Coronary artery (tissue), 2 donors: ENCODE data around the gene MCM5.
"Not testable (repeated sequence)": the region's sequence is repeated elsewhere in the genome, so short reads cannot be mapped to it uniquely, and the experiment has no call there.

Experiments used
- DNase-seq: peaks from one replicate; pipeline ENCODE4 v3.0.0-alpha.2; 2017; ENCODE audit warnings: low spot score
- H3K27ac ChIP-seq, 2 donors: fragments of 200-600 bp; sonication (generic); one replicate each; pipeline ENCODE4 v1.5.1; 2016 to 2019
- H3K4me3 ChIP-seq: fragments of 200-600 bp; sonication (generic); 2 replicates; pipeline ENCODE4 v1.5.1; 2016; ENCODE audit warnings: mild to moderate bottlenecking, moderate library complexity
- CTCF ChIP-seq: fragments of 200-600 bp; sonication (generic); IDR thresholded peaks from one replicate; pipeline ENCODE4 v1.5.1; 2019; ENCODE audit warnings: antibody characterized with exemption

The MCM5 gene

GRCh38 chr22:35394810-35395563 lies 5.0 kb upstream of the MCM5 start:
- no peak for DNase-seq
- Histone ChIP-seq H3K27ac (no peak overlapping the region), H3K4me3 (no peak overlapping the region)
- TF ChIP-seq CTCF = no peak

- not testable (repeated sequence) for H3K4me3 ChIP-seq, DNase-seq
- peak overlapping the region in 1 of 2 donors; percentile 39 for H3K27ac ChIP-seq
Measured at GRCh38 chr22:35396622-35397021, 3.3 kb upstream of the MCM5 start.

GRCh38 chr22:35397095-35397904 lies 2.6 kb upstream of the MCM5 start:
- Histone ChIP-seq H3K27ac (peak overlapping the region in 1 of 2 donors; percentile 17), H3K4me3 (no peak overlapping the region)
- TF ChIP-seq CTCF = no peak
- no peak for DNase-seq

GRCh38 chr22:35398591-35398973 lies 1.4 kb upstream of the MCM5 start:
- no peak for TF ChIP-seq CTCF
- H3K4me3 ChIP-seq = no peak overlapping the region
- no peak for DNase-seq
- H3K27ac ChIP-seq = no peak overlapping the region

- no peak for TF ChIP-seq CTCF
- Histone ChIP-seq H3K27ac (no peak overlapping the region), H3K4me3 (peak overlapping the region; percentile 81)
- DNase-seq = no peak
Measured at GRCh38 chr22:35399114-35399677, 744 bp upstream of the MCM5 start.

GRCh38 chr22:35400501-35400790 lies 506 bp downstream of the MCM5 start:
- H3K4me3 ChIP-seq = peak overlapping the region; percentile 81
- DNase-seq = no peak
- TF ChIP-seq CTCF = no peak
- H3K27ac ChIP-seq = peak overlapping the region; percentile 4 to 40

- no peak for TF ChIP-seq CTCF
- DNase-seq = no peak
- H3K4me3 ChIP-seq = no peak overlapping the region
- H3K27ac ChIP-seq = no peak overlapping the region
Measured at GRCh38 chr22:35401863-35402262, 1.9 kb downstream of the MCM5 start.
